ENCODE measurements around the gene ZC3H14.
A peak's percentile ranks its signal among the peaks of the same experiment; 100 is the strongest.

Gene ZC3H14

DNA sequence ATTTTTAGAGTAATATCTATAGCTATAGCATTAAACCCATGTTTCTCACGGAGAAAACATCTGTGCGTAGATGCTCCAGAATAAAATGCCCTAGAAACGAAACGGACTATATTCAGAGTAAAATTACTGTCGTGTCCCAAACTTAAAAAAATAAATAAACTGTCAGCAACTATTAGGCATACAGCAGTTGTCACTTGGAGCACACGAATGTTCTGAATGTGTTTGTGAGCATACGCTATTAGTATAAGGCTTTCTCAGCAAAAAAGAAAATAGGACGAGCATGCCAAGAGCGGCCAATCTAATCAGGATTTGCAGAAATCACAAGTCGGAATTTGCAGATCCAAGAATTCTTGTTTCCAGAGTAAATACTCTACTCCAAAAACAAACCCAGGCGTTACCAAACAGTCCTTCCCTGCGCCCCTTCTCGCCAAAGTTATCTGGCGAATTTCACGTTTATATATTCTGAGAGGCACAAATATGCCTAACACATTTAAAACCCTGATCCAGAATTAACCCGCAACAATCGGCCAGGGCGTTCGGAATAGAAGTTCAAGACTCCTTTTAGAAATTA lies 8.9 kb upstream of the ZC3H14 start:
- no peak for DNase-seq

DNA sequence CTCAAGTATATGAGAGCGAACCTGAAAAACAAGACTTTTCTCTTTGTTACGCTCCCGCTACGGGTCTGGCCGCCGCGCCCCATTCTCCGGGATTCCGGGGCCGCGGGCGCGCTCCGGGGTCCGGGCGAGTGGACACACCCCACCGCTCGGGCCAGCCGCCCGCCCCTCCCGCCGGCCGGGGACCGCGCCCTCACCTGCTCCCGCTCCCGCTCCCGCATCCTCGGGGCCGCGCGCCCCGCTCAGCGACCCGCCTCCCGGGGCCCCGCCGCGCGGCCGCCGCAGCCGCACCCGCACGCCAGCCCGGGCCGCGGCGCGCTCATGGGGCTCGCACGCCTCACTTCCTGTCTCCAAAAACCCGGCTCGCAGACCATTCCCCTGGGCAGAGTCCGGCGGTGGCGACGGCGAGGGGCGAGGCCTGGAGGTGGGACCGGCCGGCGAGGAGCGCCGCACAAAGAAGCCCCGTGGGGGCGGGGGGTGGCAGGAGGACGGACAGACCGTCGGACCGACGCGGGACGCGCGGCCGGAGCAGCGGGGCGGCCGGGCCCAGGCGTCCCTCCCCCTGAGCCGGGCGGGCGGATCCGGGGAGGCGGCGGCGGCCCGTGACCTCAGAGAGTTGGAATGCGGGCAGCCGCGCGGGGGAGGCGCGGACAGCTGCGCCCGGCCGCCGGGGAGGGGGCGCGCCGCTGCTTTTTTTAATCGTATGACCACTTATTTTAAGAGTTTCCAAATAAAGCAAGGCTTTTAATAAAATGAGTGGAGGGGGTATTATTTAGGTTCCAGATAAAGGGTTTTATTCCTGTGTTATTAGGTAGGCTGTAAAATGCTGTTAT lies 8.2 kb upstream of the ZC3H14 start, which contains the start of gene PTPN21:
Gene PTPN21, minus strand, starts transcription at position 551 of the 830 bp plus-strand sequence. CDS start 4,590 bp downstream, outside the sequence.
- DNase-seq, result no peak

DNA sequence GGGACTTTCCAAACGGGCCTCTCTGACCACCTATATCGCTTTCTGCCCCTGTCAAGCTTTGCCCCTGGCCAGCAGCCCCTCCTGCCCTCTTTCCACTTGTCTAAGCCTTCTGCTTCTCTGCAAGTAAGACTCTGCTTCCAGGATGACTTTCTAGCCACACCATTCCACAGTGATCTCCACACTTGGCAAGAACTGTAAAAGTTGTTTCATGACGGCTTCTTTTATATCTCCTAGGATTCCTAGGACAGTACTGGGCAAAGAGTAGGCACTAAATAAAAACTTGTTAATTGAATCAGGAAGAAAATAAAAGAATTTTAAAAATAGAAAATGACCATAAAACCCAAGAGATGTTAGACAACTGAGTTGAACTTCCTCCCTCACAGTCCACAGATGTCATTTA lies 6.3 kb upstream of the ZC3H14 start:
- no peak for DNase-seq

DNA sequence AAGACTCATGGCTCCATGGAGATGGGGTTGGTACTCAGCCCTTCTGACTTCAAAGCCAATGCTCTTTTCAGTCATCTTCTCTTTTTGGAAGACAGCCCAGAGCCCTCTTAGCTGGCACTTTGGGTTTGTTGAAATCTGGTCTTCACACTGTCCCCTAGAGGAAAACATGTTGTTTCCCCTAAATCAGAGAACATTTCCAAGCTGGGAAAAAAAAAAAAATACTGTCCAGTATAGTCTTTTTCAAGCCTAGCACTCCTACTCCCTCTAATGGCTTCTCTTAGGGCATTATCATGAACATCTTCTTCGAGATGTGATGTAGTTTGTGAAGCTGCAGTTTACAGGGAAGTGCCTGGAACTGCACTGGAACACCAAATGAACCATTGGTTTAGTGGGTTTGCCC lies 3.0 kb upstream of the ZC3H14 start:
- no peak for DNase-seq

- DNase-seq, result no peak
These were observed 356 bp upstream of the ZC3H14 start for GRCh38 chr14:88562532-88562830.

DNA sequence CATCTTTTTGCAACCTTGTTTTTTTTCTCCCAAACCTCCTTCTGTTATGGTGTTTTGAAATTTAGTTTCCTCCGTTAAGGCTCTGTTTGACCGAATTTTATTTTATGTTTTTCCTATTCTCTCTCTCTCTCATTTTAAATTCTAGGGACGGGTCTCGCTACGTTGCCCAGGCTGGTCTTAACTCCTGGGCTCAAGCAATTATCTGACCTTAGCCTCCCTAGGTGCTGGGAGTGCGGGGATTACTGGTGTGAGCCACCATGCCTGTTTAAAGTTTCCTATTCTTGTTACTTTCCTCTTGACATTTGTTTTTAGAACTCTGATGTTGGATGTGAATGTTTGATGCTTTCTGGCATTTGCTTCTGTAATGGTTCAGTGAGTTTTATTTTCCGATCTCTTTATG lies 1.0 kb downstream of the ZC3H14 start:
- DNase-seq, result no peak

GRCh38 chr14:88565427-88565826 lies 2.6 kb downstream of the ZC3H14 start:
- no peak for DNase-seq

GRCh38 chr14:88568196-88568595 lies 5.4 kb downstream of the ZC3H14 start:
- no peak for DNase-seq

GRCh38 chr14:88572117-88572516 lies 9.3 kb downstream of the ZC3H14 start:
- DNase-seq, result no peak

DNA sequence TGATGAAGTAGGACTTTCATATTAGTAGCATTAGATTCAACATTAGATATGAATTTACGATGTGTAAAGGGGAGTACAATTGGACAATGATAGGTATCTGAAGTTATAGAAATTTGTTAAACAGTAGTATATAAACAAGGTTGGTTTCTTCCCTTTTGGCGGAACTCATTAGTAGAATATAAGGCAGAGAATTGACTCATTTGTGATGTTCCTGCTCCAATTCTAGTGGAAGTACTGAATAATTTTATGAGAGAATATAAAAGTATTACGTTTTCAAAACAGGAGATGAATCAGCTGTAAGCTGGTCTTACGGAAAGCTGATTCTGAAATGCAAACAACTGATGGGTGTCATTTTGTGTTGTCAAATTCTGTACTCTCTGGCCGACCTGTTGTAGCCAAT lies 13.4 kb downstream of the ZC3H14 start:
- no peak for DNase-seq

DNA sequence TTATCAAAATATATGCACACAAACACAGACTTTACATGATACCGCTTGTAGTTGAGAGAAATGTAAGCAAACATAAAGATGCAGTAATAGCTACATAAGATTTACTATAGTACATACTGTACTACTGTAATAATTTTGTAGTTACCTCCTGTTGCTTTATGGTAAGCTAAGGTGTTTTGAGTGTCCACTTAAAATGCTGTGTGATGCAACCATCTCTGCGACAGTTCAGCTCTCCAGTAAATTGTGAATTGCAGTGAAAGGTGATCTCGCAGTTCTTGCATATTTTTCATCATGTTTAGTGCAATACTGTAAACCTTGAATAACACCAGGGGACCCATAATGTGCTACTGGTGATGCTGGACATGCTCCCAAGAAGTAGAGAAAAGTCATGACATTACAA lies 21.6 kb downstream of the ZC3H14 start:
- no peak for DNase-seq

GRCh38 chr14:88588081-88588480 lies 25.2 kb downstream of the ZC3H14 start:
- DNase-seq, result no peak

DNA sequence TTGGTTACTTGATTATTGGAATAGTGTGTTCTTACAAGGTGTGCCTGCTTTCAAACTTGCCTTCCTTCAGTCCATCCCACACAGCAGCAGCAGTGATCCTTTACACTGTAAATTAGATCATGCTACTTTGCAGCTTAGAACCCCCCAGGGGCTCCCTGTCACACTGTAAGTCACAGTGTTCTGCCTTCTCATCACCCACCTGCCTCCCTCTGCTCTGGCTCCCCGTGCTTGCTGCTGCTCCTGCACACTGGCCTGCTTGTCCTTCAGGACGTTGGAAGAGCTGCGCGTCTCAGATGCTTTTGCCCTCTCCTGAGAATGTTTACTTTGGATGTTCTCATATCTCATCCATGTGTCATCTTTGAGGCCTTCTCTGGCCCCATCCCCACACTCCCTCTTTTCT lies 27.3 kb downstream of the ZC3H14 start:
- no peak for DNase-seq

DNA sequence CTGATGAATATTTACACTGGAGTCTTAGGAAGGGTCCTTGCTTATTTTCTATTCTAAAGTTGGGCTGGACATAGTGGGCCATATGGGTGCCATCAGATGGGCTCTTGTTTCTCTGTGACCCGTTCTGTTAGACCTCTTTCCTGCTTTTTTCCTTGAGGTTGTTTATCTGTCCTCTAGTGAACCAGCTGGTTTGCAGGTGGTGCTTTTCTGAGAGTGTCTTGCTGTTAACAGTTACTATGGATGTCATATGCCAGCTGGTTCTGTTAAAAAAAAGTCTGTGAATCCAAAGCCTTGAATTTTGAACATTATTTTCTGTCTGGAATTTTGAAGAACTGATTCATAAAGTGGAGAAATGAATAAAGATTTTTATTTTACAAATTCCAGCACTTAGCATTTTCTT lies 29.2 kb downstream of the ZC3H14 start:
- DNase-seq, result no peak

GRCh38 chr14:88597038-88597437 lies 34.2 kb downstream of the ZC3H14 start:
- no peak for DNase-seq

GRCh38 chr14:88597601-88598000 lies 34.8 kb downstream of the ZC3H14 start:
- no peak for DNase-seq

GRCh38 chr14:88598097-88598675 lies 35.3 kb downstream of the ZC3H14 start:
- DNase-seq, result no peak

GRCh38 chr14:88599326-88599725 lies 36.5 kb downstream of the ZC3H14 start:
- DNase-seq, result no peak

- no peak for DNase-seq
These were observed 37.1 kb downstream of the ZC3H14 start for GRCh38 chr14:88599761-88600439.

DNA sequence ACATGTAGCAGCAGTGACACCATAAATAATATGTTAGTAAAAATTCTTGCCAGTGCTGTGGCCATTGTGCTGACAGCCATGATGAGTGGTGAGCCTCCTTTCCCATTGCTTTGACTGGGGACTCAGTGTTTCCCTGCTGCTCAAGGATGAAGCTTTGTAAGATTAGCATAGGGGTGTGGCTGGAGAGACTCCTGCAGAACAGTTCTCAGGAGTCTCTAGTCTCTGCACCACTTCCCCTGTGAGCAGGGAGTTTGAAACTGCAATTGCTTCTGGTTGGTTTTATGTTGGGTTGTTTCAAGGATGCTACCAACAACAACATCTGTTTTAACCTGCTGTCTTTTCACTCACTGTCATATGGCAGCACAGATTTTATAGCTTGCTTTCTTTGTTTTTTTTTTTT lies 41.4 kb downstream of the ZC3H14 start:
- no peak for DNase-seq

DNA sequence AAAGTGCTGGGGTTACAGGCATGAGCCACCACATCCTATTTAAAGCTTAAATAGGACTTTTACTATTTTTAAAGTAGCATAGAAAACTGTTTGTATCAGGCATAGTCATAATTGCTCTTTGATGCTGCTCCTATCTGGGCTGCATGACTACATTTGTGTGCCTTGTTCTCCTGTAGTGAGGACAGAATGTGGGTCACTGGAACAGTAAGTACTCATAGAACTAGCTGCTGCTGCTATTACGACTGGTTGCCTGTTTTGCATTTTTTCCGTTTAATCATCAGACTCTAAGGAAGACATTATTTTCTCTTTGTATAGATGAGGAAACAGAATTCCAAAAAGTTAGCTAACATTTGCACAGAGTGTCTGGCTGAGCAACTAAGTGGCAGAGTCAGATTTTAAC lies 42.8 kb downstream of the ZC3H14 start:
- DNase-seq, result no peak

DNA sequence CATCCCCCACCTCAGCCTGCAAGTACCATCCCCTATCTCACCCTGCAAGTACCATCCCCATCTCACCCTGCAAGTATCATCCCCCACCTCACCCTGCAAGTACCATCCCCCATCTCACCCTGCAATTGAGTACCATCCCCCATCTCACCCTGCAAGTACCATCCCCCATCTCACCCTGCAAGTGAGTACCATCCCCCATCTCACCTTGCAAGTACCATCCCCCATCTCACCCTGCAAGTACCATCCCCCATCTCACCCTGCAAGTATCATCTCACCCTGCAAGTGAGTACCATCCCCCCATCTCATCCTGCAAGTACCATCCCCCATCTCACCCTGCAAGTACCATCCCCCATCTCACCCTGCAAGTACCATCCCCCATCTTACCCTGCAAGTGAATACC lies 45.0 kb downstream of the ZC3H14 start:
- no peak for DNase-seq

GRCh38 chr14:88611878-88612277 lies 49.0 kb downstream of the ZC3H14 start:
- DNase-seq, result no peak

GRCh38 chr14:88612981-88613380 lies 50.1 kb downstream of the ZC3H14 start:
- DNase-seq, result peak; percentile 6
